GM18526 (cell line): ENCODE measurements around the gene KIF3C.

Experiments used
- POLR2A ChIP-seq: IDR thresholded peaks from 3 replicates; pipeline ENCODE4 v1.6.1; 2011; ENCODE audit not compliant: insufficient read length; ENCODE audit errors: extremely low read depth

The KIF3C gene

DNA sequence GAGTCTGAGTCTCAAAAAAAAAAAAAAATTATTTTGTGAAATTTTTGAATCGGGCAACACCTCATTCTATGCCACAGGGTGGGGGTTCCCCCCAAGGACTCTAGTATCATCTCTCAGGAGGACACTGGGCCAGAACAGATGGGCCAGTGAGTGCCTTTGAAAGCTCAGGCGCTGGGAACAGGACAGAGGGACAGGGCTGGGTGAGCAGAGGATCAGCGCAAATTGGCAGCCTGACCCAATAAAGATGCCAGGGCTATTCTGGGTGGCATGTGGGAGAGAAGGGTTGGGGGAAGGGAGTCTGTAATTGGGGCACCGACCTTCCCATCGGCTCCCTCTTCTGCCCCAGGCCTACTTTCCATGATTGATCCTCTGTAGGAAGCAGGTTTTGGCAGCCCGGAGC lies 44.0 kb downstream of the KIF3C start:
- no peak for TF ChIP-seq POLR2A

DNA sequence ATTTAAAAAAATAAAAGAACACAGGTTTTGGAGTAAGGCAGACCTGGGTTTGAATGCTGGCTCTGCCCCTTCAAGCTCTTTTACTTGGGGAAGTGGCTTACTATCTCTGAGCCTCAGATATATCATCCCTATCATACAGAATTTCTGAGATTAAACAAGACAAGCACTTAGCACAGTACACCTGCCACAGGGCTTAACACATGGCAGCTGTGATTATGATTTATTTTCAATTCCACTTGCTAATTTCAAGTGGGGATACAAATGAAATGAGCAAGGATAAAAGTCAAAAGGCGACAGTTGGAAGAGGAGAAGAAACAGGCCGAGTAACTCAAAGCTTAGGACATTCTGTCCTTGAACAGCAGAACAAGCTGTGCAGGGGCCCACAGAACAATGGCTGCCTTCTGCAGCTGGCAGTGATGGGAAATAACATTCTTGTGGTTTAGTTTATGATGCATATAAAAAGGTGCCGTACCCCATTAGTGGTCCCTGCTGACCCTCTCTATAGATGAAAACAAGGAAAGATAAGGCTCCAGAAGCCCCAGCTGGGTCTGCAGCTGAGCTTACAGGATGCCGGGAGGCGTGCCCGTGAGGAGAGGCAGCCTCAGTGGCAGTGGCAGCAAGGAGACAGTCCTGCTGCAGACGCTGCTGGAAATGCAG lies 45.3 kb downstream of the KIF3C start:
- no peak for TF ChIP-seq POLR2A

- no peak for TF ChIP-seq POLR2A
Observed at GRCh38 chr2:25933622-25934021, 48.7 kb downstream of the KIF3C start.

DNA sequence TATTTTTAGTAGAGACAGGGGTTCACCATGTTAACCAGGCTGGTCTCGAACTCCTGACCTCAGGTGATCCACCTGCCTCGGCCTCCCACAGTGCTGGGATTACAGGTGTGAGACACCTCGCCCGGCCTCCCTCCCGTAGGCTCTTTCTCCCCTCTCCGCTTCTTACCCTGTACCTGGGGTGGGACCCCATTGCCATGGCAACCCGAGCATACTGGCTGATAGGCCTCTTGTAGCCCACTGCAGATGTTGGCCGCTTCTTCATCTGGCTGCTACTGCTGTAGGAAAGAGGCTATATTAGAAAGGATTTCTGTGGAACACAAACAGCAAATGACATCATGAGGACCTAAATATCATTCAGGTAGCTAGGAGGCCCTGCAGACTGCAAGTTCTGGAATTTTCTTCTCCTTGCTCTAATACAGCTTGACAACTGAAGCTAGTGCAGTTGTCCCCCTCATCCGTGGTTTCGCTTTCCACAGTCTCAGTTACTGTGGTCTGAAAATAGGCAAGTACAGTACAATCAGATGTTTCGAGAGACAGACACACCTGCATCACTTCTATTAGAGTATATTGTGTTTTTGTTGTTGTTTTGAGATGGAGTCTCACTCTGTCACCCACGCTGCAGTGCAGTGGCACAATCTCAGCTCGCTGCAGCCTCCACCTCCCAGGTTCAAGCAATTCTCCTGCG lies 52.4 kb downstream of the KIF3C start:
- no peak for TF ChIP-seq POLR2A

- TF ChIP-seq POLR2A = no peak
Observed at GRCh38 chr2:25928668-25929067, 53.6 kb downstream of the KIF3C start.

DNA sequence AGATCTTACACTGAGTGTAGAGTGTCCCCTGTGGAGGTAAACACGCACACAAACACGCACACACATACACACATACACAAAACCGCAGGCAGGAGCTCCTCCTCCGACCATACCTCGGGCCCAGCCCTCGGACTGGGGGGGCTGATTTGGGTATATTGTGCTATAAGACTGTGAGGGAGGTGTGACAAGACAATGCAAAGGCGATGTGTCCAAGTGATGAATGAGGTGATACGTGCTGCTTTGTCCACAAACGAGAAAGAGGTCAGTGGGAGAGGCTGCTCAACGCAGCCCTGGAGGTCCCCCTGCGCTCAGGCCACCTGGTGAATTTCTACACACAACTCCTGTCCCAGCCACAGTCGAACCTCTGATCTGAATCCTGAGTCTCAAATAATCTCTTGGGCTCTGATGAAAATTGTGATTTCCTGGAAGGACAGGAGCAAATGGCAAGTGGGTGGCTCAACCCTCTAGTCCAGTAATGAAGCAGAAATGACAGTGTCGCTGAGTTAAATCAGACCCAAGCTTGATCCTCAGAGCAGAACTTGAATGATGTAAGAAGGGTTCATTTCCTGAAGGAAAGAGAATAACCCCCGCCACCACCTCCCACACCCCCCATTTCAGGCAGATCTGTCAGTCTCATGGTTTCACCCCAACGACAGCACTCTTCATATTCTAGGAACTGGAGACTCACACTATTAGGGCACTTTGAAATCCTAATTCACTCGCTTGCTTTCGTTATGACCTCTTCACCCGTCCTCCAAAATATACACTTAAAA lies 55.1 kb downstream of the KIF3C start:
- TF ChIP-seq POLR2A = no peak

GRCh38 chr2:25922501-25922900 lies 59.8 kb downstream of the KIF3C start:
- TF ChIP-seq POLR2A = no peak

GRCh38 chr2:25920786-25921415 lies 61.4 kb downstream of the KIF3C start:
- TF ChIP-seq POLR2A = no peak

GRCh38 chr2:25920336-25920735 lies 62.0 kb downstream of the KIF3C start:
- TF ChIP-seq POLR2A = no peak

- TF ChIP-seq POLR2A = no peak
Observed at GRCh38 chr2:25917832-25918231, 64.5 kb downstream of the KIF3C start.

DNA sequence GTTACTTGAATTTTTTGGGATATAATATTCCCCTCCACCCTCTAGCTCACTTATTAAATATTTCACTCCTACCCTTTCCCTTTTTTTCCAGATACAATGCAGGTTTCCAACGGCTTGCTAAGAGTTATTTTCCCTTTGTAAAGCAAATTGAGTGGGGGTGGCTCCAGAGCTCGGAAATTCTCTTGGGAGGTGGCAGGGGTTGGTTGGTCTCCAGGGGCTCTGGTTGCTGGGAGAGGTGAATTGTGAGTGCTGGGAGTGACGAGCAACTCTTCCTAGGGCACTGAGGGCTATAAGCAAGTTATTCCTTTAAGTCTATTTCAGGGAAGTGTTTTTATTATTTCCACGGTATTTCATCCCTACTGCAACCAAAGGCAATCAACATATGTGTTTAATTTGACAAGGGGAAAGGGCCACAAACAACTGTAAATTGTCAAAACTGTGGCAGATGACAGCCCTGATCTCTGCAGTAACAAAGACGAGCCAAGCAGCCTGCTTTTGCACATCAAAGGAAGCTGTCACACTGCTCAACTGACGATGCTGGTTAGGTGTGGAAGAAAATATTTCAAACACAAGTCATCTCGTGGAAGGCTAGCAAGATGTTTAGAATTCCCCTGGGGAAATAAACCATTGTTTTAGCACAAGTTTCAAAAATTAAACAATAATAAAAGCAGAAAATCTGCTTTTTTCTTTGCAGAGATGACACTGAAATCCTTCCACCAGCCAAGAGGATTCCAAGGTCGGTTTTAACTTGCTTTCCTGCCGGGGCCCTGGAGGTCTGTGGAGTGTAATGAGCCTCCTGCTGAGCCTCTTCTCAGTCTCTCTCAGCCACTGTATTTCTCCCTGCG lies 69.2 kb downstream of the KIF3C start:
- TF ChIP-seq POLR2A = no peak

- TF ChIP-seq POLR2A = no peak
Observed at GRCh38 chr2:25905126-25905525, 77.2 kb downstream of the KIF3C start.

- TF ChIP-seq POLR2A = no peak
Observed at GRCh38 chr2:25903216-25903776, 79.0 kb downstream of the KIF3C start.

GRCh38 chr2:25899404-25899970 lies 82.8 kb downstream of the KIF3C start:
- no peak for TF ChIP-seq POLR2A
